ENCODE data around the gene ALOX5AP. TPM values are rescaled to one million over a fixed set of nuclear protein-coding genes. Genes with fewer than 3 reads are reported as not detected.

Gene ALOX5AP
- total and polyA plus RNA-seq, 10 of the 15 experiments (the other 5 are each of a cell fraction or from before 2014, with no cell fraction given), result 45.9 to 426 (median 109) TPM

DNA sequence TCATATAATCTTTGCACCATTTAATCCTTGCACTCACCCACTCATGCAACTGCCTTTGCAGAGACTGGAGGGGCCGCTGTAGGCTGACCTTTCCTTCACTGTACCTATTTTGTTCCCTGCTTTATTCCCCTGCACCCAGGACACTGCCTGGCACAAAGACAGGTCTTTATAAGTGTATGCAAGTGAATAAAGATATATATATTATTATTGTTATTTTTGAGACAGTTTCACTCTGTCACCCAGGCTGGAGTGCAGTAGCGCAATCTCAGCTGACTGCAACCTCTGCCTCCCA, 3.8 kb downstream of the ALOX5AP start (continued):
- TF ChIP-seq, protein P1, sequence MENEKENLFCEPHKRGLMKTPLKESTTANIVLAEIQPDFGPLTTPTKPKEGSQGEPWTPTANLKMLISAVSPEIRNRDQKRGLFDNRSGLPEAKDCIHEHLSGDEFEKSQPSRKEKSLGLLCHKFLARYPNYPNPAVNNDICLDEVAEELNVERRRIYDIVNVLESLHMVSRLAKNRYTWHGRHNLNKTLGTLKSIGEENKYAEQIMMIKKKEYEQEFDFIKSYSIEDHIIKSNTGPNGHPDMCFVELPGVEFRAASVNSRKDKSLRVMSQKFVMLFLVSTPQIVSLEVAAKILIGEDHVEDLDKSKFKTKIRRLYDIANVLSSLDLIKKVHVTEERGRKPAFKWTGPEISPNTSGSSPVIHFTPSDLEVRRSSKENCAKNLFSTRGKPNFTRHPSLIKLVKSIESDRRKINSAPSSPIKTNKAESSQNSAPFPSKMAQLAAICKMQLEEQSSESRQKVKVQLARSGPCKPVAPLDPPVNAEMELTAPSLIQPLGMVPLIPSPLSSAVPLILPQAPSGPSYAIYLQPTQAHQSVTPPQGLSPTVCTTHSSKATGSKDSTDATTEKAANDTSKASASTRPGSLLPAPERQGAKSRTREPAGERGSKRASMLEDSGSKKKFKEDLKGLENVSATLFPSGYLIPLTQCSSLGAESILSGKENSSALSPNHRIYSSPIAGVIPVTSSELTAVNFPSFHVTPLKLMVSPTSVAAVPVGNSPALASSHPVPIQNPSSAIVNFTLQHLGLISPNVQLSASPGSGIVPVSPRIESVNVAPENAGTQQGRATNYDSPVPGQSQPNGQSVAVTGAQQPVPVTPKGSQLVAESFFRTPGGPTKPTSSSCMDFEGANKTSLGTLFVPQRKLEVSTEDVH (IDR thresholded peaks at IDR 0.05; ENCODE audit: low read depth, partially characterized antibody), result no peak
- TF ChIP-seq RAD51 (IDR thresholded peaks at IDR 0.05), result no peak
- TF ChIP-seq, protein P2, sequence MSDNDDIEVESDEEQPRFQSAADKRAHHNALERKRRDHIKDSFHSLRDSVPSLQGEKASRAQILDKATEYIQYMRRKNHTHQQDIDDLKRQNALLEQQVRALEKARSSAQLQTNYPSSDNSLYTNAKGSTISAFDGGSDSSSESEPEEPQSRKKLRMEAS (IDR thresholded peaks at IDR 0.05; ENCODE audit: low read depth, low read length), result no peak
- no peak for TF ChIP-seq NFYA (IDR thresholded peaks at IDR 0.05; ENCODE audit: borderline replicate concordance, low read depth, low read length)
- TF ChIP-seq NR2C1 (IDR thresholded peaks at IDR 0.05), result no peak
- TF ChIP-seq DPF2 (IDR thresholded peaks at IDR 0.05), result no peak
- no peak for TF ChIP-seq SP1 (IDR thresholded peaks at IDR 0.05; ENCODE audit: low read depth, low read length)
- no peak for TF ChIP-seq SMAD1 (IDR thresholded peaks at IDR 0.05; ENCODE audit: low read depth, partially characterized antibody)
- TF ChIP-seq, protein P3, sequence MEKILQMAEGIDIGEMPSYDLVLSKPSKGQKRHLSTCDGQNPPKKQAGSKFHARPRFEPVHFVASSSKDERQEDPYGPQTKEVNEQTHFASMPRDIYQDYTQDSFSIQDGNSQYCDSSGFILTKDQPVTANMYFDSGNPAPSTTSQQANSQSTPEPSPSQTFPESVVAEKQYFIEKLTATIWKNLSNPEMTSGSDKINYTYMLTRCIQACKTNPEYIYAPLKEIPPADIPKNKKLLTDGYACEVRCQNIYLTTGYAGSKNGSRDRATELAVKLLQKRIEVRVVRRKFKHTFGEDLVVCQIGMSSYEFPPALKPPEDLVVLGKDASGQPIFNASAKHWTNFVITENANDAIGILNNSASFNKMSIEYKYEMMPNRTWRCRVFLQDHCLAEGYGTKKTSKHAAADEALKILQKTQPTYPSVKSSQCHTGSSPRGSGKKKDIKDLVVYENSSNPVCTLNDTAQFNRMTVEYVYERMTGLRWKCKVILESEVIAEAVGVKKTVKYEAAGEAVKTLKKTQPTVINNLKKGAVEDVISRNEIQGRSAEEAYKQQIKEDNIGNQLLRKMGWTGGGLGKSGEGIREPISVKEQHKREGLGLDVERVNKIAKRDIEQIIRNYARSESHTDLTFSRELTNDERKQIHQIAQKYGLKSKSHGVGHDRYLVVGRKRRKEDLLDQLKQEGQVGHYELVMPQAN (conservative IDR thresholded peaks at IDR 0.05), result no peak
- TF ChIP-seq, protein P4, sequence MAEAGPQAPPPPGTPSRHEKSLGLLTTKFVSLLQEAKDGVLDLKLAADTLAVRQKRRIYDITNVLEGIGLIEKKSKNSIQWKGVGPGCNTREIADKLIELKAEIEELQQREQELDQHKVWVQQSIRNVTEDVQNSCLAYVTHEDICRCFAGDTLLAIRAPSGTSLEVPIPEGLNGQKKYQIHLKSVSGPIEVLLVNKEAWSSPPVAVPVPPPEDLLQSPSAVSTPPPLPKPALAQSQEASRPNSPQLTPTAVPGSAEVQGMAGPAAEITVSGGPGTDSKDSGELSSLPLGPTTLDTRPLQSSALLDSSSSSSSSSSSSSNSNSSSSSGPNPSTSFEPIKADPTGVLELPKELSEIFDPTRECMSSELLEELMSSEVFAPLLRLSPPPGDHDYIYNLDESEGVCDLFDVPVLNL (IDR thresholded peaks at IDR 0.05; ENCODE audit: low read depth, low read length), result no peak
- TF ChIP-seq, protein P5, sequence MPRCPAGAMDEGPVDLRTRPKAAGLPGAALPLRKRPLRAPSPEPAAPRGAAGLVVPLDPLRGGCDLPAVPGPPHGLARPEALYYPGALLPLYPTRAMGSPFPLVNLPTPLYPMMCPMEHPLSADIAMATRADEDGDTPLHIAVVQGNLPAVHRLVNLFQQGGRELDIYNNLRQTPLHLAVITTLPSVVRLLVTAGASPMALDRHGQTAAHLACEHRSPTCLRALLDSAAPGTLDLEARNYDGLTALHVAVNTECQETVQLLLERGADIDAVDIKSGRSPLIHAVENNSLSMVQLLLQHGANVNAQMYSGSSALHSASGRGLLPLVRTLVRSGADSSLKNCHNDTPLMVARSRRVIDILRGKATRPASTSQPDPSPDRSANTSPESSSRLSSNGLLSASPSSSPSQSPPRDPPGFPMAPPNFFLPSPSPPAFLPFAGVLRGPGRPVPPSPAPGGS (IDR thresholded peaks at IDR 0.05; ENCODE audit: borderline replicate concordance, insufficient read depth, low read depth, low read length, poor library complexity, severe bottlenecking), result no peak

Data from GM12878 (cell line).